ENCODE results near the gene FHIT. TPM values are rescaled to one million over a fixed set of nuclear protein-coding genes. Genes with fewer than 3 reads are reported as not detected.

The FHIT gene
- polyA plus RNA-seq, 1 of the 3 experiments (the other 2 are of a cell fraction): 0.41 TPM

DNA sequence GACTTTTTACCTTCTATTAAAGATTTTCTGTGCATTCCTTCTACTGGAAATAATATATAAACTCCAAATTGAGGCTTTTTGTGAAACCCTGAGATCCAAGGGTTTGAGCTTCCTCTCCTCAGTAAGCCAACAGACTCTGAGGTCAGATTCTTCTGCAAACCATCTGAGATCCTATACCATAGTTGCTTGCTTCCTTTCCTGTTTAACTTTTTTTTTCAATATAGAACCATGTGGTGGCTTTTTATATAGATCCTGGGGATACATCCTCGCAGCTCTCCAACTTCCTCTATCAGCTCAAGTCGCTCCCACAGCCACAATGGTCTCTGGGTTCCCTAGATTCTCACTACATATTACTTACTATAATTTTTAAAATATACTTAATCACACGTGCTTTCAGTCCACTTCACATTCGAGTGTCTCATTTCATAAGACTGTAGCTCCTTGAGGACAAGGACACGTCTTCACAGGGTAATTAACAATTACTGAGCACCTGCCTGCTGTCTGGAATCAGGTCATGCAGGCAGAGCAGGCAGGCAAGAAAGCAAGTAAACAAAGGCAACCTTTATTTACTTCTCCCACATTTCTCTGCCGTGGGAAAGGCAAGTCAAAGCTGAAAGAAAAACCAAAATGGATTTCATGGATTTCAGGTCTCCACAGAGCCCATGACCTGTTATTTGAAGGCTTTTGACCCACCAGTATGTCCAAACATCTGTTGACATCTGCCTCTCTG is 941.5 kb downstream of the FHIT start:
- H3K36me3 ChIP-seq (replicated peaks in 1 of 2; ENCODE audit: control insufficient read depth in 1 of 2, insufficient read depth in 2 of 2, low read length in 1 of 2): no peaks in the 10 kb centered on the region
- TF ChIP-seq RAD21 (IDR thresholded peaks at IDR 0.05; ENCODE audit: low read length) (no peak), SIN3A (IDR thresholded peaks at IDR 0.05; ENCODE audit: borderline replicate concordance, low read depth, low read length) (no peak), JUND (IDR thresholded peaks at IDR 0.05) (no peak), RCOR1 (IDR thresholded peaks at IDR 0.05; ENCODE audit: low read length) (no peak), RXRA (IDR thresholded peaks at IDR 0.05; ENCODE audit: borderline replicate concordance, low read depth) (no peak), ZBTB33 (IDR thresholded peaks at IDR 0.05; ENCODE audit: borderline replicate concordance, low read depth) (no peak), CHD2 (IDR thresholded peaks at IDR 0.05; ENCODE audit: low read length, partially characterized antibody) (no peak), CTCF (IDR thresholded peaks at IDR 0.05) (no peak), YY1 (IDR thresholded peaks at IDR 0.05; ENCODE audit: low read depth) (no peak), TAF1 (IDR thresholded peaks at IDR 0.05; ENCODE audit: borderline replicate concordance, low read depth, low read length) (no peak), ELF1 (IDR thresholded peaks at IDR 0.05) (no peak), TEAD4 (IDR thresholded peaks at IDR 0.05; ENCODE audit: borderline replicate concordance, insufficient read depth) (no peak), GABPA (IDR thresholded peaks at IDR 0.05; ENCODE audit: low read depth) (no peak), MEF2A (IDR thresholded peaks at IDR 0.05; ENCODE audit: borderline replicate concordance, low read depth) (no peak), SMC3 (IDR thresholded peaks at IDR 0.05; ENCODE audit: low read depth, low read length) (no peak)
- TF ChIP-seq, protein P1, sequence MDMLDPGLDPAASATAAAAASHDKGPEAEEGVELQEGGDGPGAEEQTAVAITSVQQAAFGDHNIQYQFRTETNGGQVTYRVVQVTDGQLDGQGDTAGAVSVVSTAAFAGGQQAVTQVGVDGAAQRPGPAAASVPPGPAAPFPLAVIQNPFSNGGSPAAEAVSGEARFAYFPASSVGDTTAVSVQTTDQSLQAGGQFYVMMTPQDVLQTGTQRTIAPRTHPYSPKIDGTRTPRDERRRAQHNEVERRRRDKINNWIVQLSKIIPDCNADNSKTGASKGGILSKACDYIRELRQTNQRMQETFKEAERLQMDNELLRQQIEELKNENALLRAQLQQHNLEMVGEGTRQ (IDR thresholded peaks at IDR 0.05; ENCODE audit: borderline replicate concordance, low read depth, low read length): no peak
- TF ChIP-seq, protein P2, sequence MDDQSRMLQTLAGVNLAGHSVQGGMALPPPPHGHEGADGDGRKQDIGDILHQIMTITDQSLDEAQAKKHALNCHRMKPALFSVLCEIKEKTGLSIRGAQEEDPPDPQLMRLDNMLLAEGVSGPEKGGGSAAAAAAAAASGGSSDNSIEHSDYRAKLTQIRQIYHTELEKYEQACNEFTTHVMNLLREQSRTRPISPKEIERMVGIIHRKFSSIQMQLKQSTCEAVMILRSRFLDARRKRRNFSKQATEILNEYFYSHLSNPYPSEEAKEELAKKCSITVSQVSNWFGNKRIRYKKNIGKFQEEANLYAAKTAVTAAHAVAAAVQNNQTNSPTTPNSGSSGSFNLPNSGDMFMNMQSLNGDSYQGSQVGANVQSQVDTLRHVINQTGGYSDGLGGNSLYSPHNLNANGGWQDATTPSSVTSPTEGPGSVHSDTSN (IDR thresholded peaks at IDR 0.05): no peak
- TF ChIP-seq, protein P3, sequence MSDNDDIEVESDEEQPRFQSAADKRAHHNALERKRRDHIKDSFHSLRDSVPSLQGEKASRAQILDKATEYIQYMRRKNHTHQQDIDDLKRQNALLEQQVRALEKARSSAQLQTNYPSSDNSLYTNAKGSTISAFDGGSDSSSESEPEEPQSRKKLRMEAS (IDR thresholded peaks at IDR 0.05; ENCODE audit: low read depth): no peak
- no peak overlapping the region for H2AFZ ChIP-seq (ENCODE audit: low read depth)
- ChIA-PET CTCF (no interaction called here), POLR2A (no interaction called here)
- 45% methylated on average over 6 of the region's 6 CpGs for WGBS (ENCODE audit: low lambda C conversion rate)
- H3K27ac ChIP-seq (ENCODE audit: low read depth in 2 of 2, low read length in 1 of 2): no peak overlapping the region
- H3K79me2 ChIP-seq (ENCODE audit: insufficient read depth): no peaks in the 10 kb centered on the region
- no peaks in the 10 kb centered on the region for H4K20me1 ChIP-seq (ENCODE audit: insufficient read depth)
- peaks cover 0 to 2% of the 10 kb centered on the region in 2 experiments; a peak in 2 of 4 replicates for H3K4me1 ChIP-seq (ENCODE audit: control insufficient read depth in 1 of 2, insufficient read depth in 2 of 2, low read depth in 1 of 2, low read length in 1 of 2)
- no peak for DNase-seq
- H3K9me2 ChIP-seq: no peaks in the 10 kb centered on the region
- H3K9me3 ChIP-seq: no peaks in the 10 kb centered on the region
- H3K4me3 ChIP-seq (ENCODE audit: low read depth in 2 of 2, low read length in 1 of 2): no peak overlapping the region
- H3K9ac ChIP-seq: no peak overlapping the region
- H3K27me3 ChIP-seq (ENCODE audit: insufficient read depth): no peaks in the 10 kb centered on the region
- H3K4me2 ChIP-seq: no peak overlapping the region
- H3F3A ChIP-seq (replicated peaks; ENCODE audit: insufficient read depth): no peaks in the 10 kb centered on the region
